Tibial nerve (tissue), 4 donors: ENCODE results near the gene MRPL3. TPM values are rescaled to one million over a fixed set of nuclear protein-coding genes. Genes with fewer than 3 reads are reported as not detected.
A peak's percentile ranks its signal among the peaks of the same experiment; 100 is the strongest.

Experiments
- DNase-seq, 2 donors: peaks; one replicate each; pipeline ENCODE4 v3.0.0-alpha.2; 2019; ENCODE audit warnings: low spot score in 2 of 2
- H3K27ac ChIP-seq, 4 donors: fragments of 200-600 bp; sonication (generic) in 3 of 4; one replicate each; pipeline ENCODE4 v1.5.1; 2017 to 2019; ENCODE audit warnings: mild to moderate bottlenecking in 1 of 4
- H3K27me3 ChIP-seq, 2 donors: fragments of 200-600 bp; sonication (generic) in 1 of 2; one replicate each; pipeline versions ENCODE4 v1.5.1 to v1.6.0; 2017 to 2019
- H3K36me3 ChIP-seq, 3 donors: fragments of 200-600 bp; sonication (generic); one replicate each; pipeline ENCODE4 v1.5.1; 2018 to 2019
- H3K4me1 ChIP-seq, 4 donors: fragments of 200-600 bp; sonication (generic) in 3 of 4; one replicate each; pipeline ENCODE4 v1.5.1; 2017 to 2019
- H3K4me3 ChIP-seq, 4 donors: fragments of 200-600 bp; sonication (generic) in 3 of 4; one replicate each; pipeline ENCODE4 v1.5.1; 2017 to 2019; ENCODE audit warnings: mild to moderate bottlenecking in 1 of 4, moderate library complexity in 1 of 4
- H3K9me3 ChIP-seq, 4 donors: fragments of 200-600 bp; sonication (generic) in 3 of 4; one replicate each; pipeline ENCODE4 v1.5.1; 2017 to 2019
- CTCF ChIP-seq, 5 experiments: fragments of 200-600 bp in 3 of 5; fragments of 450-650 bp in 2 of 5; sonication (generic) in 3 of 5; IDR thresholded peaks; one replicate each; pipeline ENCODE4 v1.5.1; 2016 to 2019; ENCODE audit warnings: antibody characterized with exemption in 5 of 5, mild to moderate bottlenecking in 3 of 5, moderate library complexity in 2 of 5
- EP300 ChIP-seq, 2 donors: sonication (generic); formaldehyde crosslinking; IDR thresholded peaks; one replicate each; pipeline ENCODE4 v1.6.1; 2017; ENCODE audit warnings: antibody characterized with exemption in 2 of 2, mild to moderate bottlenecking in 1 of 2
- POLR2A ChIP-seq, 2 donors: fragments of 450-650 bp; IDR thresholded peaks; one replicate each; pipeline ENCODE4 v1.6.1; 2017; ENCODE audit warnings: antibody characterized with exemption in 2 of 2, mild to moderate bottlenecking in 2 of 2, moderate library complexity in 2 of 2
- WGBS, 2 donors: methylation state at CpG; one replicate each; pipeline ENCODE4 v1.1.5; 2018; 5-methylcytosine and 5-hydroxymethylcytosine counted together
- total RNA-seq, 4 donors: library from RNA; depleted of rRNA; stranded (reverse); fragments of >200 nt; gene quantifications; one replicate each; pipeline ENCODE4 v1.1.0, GENCODE V29; 2016

MRPL3 gene
- total RNA-seq, 4 donors from 2014 or later = 56.5 to 95.4 (median 68.8) TPM

GRCh38 chr3:131470377-131470776 is 32.4 kb downstream of the MRPL3 start:
- 90 to 91% methylated on average over 2 of the region's 2 CpGs for WGBS, 2 donors
- Histone ChIP-seq H3K4me1 (no peaks in the 10 kb centered on the region), H3K36me3 (peaks cover 0 to 56% (median 0%) of the 10 kb centered on the region in 3 donors), H3K9me3 (no peaks in the 10 kb centered on the region), H3K27me3 (no peaks in the 10 kb centered on the region), H3K4me3 (no peak overlapping the region), H3K27ac (no peak overlapping the region)
- DNase-seq = no peak
- TF ChIP-seq EP300 (IDR thresholded peaks at IDR 0.05) (no peak), CTCF (IDR thresholded peaks at IDR 0.05) (no peak), POLR2A (IDR thresholded peaks at IDR 0.05) (no peak)

- Histone ChIP-seq H3K27ac (no peak overlapping the region), H3K9me3 (no peaks in the 10 kb centered on the region), H3K36me3 (peaks cover 0 to 52% (median 0%) of the 10 kb centered on the region in 3 donors), H3K4me3 (no peak overlapping the region), H3K27me3 (no peaks in the 10 kb centered on the region), H3K4me1 (peaks cover 0 to 3% (median 0%) of the 10 kb centered on the region in 4 donors)
- DNase-seq = no peak
- WGBS, 2 donors = 83 to 88% methylated on average over 3 of the region's 3 CpGs
- TF ChIP-seq CTCF (IDR thresholded peaks at IDR 0.05) = no peak
- no peak for TF ChIP-seq POLR2A (IDR thresholded peaks at IDR 0.05)
- TF ChIP-seq EP300 (IDR thresholded peaks at IDR 0.05) = no peak
Measured at GRCh38 chr3:131458653-131459052, 44.1 kb downstream of the MRPL3 start.

- no peak for TF ChIP-seq POLR2A (IDR thresholded peaks at IDR 0.05)
- no peak for TF ChIP-seq EP300 (IDR thresholded peaks at IDR 0.05)
- no peak for TF ChIP-seq CTCF (IDR thresholded peaks at IDR 0.05)
- Histone ChIP-seq H3K4me3 (no peak overlapping the region), H3K4me1 (peaks cover 0 to 3% (median 0%) of the 10 kb centered on the region in 4 donors), H3K9me3 (no peaks in the 10 kb centered on the region), H3K36me3 (peaks cover 0 to 42% (median 0%) of the 10 kb centered on the region in 3 donors), H3K27ac (no peak overlapping the region), H3K27me3 (no peaks in the 10 kb centered on the region)
- DNase-seq = no peak
- WGBS, 2 donors = 97 to 100% methylated on average over 1 of the region's 1 CpG
Measured at GRCh38 chr3:131457220-131457619, 45.6 kb downstream of the MRPL3 start.

- Histone ChIP-seq H3K9me3 (no peaks in the 10 kb centered on the region), H3K4me3 (no peak overlapping the region), H3K36me3 (peaks cover 0 to 18% (median 0%) of the 10 kb centered on the region in 3 donors), H3K4me1 (peaks cover 0 to 3% (median 0%) of the 10 kb centered on the region in 4 donors), H3K27me3 (no peaks in the 10 kb centered on the region), H3K27ac (no peak overlapping the region)
- peak in 1 of 2 donors; percentile 24 for TF ChIP-seq EP300 (IDR thresholded peaks at IDR 0.05)
- TF ChIP-seq CTCF (IDR thresholded peaks at IDR 0.05) = no peak
- DNase-seq = no peak
Measured at GRCh38 chr3:131454501-131454900, 48.3 kb downstream of the MRPL3 start.

- TF ChIP-seq CTCF (IDR thresholded peaks at IDR 0.05) (no peak), POLR2A (IDR thresholded peaks at IDR 0.05) (no peak), EP300 (IDR thresholded peaks at IDR 0.05) (no peak)
- Histone ChIP-seq H3K9me3 (no peaks in the 10 kb centered on the region), H3K27ac (no peak overlapping the region), H3K4me1 (peaks cover 0 to 3% (median 0%) of the 10 kb centered on the region in 4 donors), H3K27me3 (no peaks in the 10 kb centered on the region), H3K4me3 (no peak overlapping the region), H3K36me3 (peaks cover 0 to 8% (median 0%) of the 10 kb centered on the region in 3 donors)
- 77 to 83% methylated on average over 4 of the region's 4 CpGs for WGBS, 2 donors
- DNase-seq = no peak
Measured at GRCh38 chr3:131453533-131453932, 49.2 kb downstream of the MRPL3 start.
